ENCODE measurements around the gene HOXA4. TPM values are rescaled to one million over a fixed set of nuclear protein-coding genes. Genes with fewer than 3 reads are reported as not detected.

HOXA4 gene
- total RNA-seq, 2 experiments from 2014 or later = 0.17 to 0.53 TPM

GRCh38 chr7:27173511-27173955, 43.0 kb upstream of the HOXA4 start:
- peaks cover 3% of the 10 kb centered on the region for H3K36me3 Mint-ChIP-seq
- peaks cover 9% of the 10 kb centered on the region for H3K4me1 Mint-ChIP-seq
- DNase-seq = peak; percentile 50
- H3K27me3 Mint-ChIP-seq = peaks cover 66% of the 10 kb centered on the region
- H3K27ac Mint-ChIP-seq = no peak overlapping the region
- POLR2A ChIA-PET = interaction anchor here (0.9 kb wide), 1 partner anchor 14 kb away, joined by 3 read pairs; no protein-coding TSS in a partner anchor
- no peaks in the 10 kb centered on the region for H3K9me3 Mint-ChIP-seq
- no peak overlapping the region for H3K4me3 Mint-ChIP-seq
- ATAC-seq (ENCODE audit: low read depth) = peak; percentile 39

- Mint-ChIP-seq H3K27ac (no peak overlapping the region), H3K9me3 (no peaks in the 10 kb centered on the region), H3K27me3 (peaks cover 66% of the 10 kb centered on the region), H3K4me3 (peak overlapping the region; percentile 19), H3K4me1 (peaks cover 9% of the 10 kb centered on the region), H3K36me3 (peaks cover 3% of the 10 kb centered on the region)
- DNase-seq (no peak), ATAC-seq (ENCODE audit: low read depth) (no peak)
- POLR2A ChIA-PET = interaction anchor here (0.9 kb wide), 1 partner anchor 14 kb away, joined by 3 read pairs; no protein-coding TSS in a partner anchor
Measured at GRCh38 chr7:27172823-27173510, 42.4 kb upstream of the HOXA4 start.

GRCh38 chr7:27172315-27172774, 41.8 kb upstream of the HOXA4 start:
- DNase-seq (peak; percentile 31), ATAC-seq (ENCODE audit: low read depth) (no peak)
- H3K9me3 Mint-ChIP-seq = no peaks in the 10 kb centered on the region
- peaks cover 3% of the 10 kb centered on the region for H3K36me3 Mint-ChIP-seq
- H3K27ac Mint-ChIP-seq = peak overlapping the region; percentile 67
- peaks cover 66% of the 10 kb centered on the region for H3K27me3 Mint-ChIP-seq
- POLR2A ChIA-PET = no interaction called here
- H3K4me1 Mint-ChIP-seq = peaks cover 9% of the 10 kb centered on the region
- peak overlapping the region; percentile 50 for H3K4me3 Mint-ChIP-seq

GRCh38 chr7:27171637-27172314, 41.2 kb upstream of the HOXA4 start:
- no peak for ATAC-seq (ENCODE audit: low read depth)
- Mint-ChIP-seq H3K4me3 (peak overlapping the region; percentile 50), H3K27ac (peak overlapping the region; percentile 67), H3K9me3 (no peaks in the 10 kb centered on the region), H3K27me3 (peaks cover 69% of the 10 kb centered on the region), H3K36me3 (peaks cover 5% of the 10 kb centered on the region), H3K4me1 (peaks cover 12% of the 10 kb centered on the region)
- POLR2A ChIA-PET = no interaction called here
- peak; percentile 34 for DNase-seq

- no peak for DNase-seq
- POLR2A ChIA-PET = no interaction called here
- peaks cover 74% of the 10 kb centered on the region for H3K27me3 Mint-ChIP-seq
- H3K27ac Mint-ChIP-seq = peak overlapping the region; percentile 65
- H3K36me3 Mint-ChIP-seq = peaks cover 5% of the 10 kb centered on the region
- ATAC-seq (ENCODE audit: low read depth) = no peak
- no peak overlapping the region for H3K4me3 Mint-ChIP-seq
- H3K4me1 Mint-ChIP-seq = peaks cover 12% of the 10 kb centered on the region
- H3K9me3 Mint-ChIP-seq = no peaks in the 10 kb centered on the region
Measured at GRCh38 chr7:27171325-27171636, 40.7 kb upstream of the HOXA4 start.

- Mint-ChIP-seq H3K27me3 (peaks cover 77% of the 10 kb centered on the region), H3K27ac (no peak overlapping the region), H3K9me3 (no peaks in the 10 kb centered on the region), H3K4me1 (peaks cover 14% of the 10 kb centered on the region), H3K4me3 (no peak overlapping the region), H3K36me3 (peaks cover 5% of the 10 kb centered on the region)
- ATAC-seq (ENCODE audit: low read depth) = no peak
- POLR2A ChIA-PET = no interaction called here
- no peak for DNase-seq
Measured at GRCh38 chr7:27170426-27171324, 40.1 kb upstream of the HOXA4 start.

- POLR2A ChIA-PET = no interaction called here
- Mint-ChIP-seq H3K9me3 (no peaks in the 10 kb centered on the region), H3K27me3 (peaks cover 73% of the 10 kb centered on the region), H3K4me1 (peaks cover 14% of the 10 kb centered on the region), H3K36me3 (peaks cover 5% of the 10 kb centered on the region), H3K27ac (no peak overlapping the region), H3K4me3 (no peak overlapping the region)
- ATAC-seq (ENCODE audit: low read depth) = no peak
- DNase-seq = peak; percentile 33
Measured at GRCh38 chr7:27169658-27170425, 39.3 kb upstream of the HOXA4 start.

GRCh38 chr7:27168265-27168947, 37.8 kb upstream of the HOXA4 start:
- DNase-seq (peak; percentile 39), ATAC-seq (ENCODE audit: low read depth) (no peak)
- Mint-ChIP-seq H3K9me3 (no peaks in the 10 kb centered on the region), H3K36me3 (peaks cover 5% of the 10 kb centered on the region), H3K4me1 (peaks cover 14% of the 10 kb centered on the region), H3K4me3 (no peak overlapping the region), H3K27ac (peak overlapping the region; percentile 60), H3K27me3 (peaks cover 80% of the 10 kb centered on the region)
- POLR2A ChIA-PET = no interaction called here

GRCh38 chr7:27167916-27168264, 37.3 kb upstream of the HOXA4 start:
- Mint-ChIP-seq H3K27ac (no peak overlapping the region), H3K27me3 (peaks cover 86% of the 10 kb centered on the region), H3K36me3 (peaks cover 5% of the 10 kb centered on the region), H3K4me3 (no peak overlapping the region), H3K9me3 (no peaks in the 10 kb centered on the region), H3K4me1 (peaks cover 14% of the 10 kb centered on the region)
- ATAC-seq (ENCODE audit: low read depth) (no peak), DNase-seq (peak; percentile 9)
- POLR2A ChIA-PET = no interaction called here

- Mint-ChIP-seq H3K9me3 (no peaks in the 10 kb centered on the region), H3K4me3 (peak overlapping the region; percentile 25), H3K27me3 (peaks cover 88% of the 10 kb centered on the region), H3K36me3 (peaks cover 5% of the 10 kb centered on the region), H3K27ac (peak overlapping the region; percentile 76), H3K4me1 (peaks cover 9% of the 10 kb centered on the region)
- peak; percentile 43 for DNase-seq
- ATAC-seq (ENCODE audit: low read depth) = no peak
- POLR2A ChIA-PET = interaction anchor here (0.6 kb wide), 1 partner anchor 16 kb away, joined by 3 read pairs; no protein-coding TSS in a partner anchor
Measured at GRCh38 chr7:27166531-27167505, 36.3 kb upstream of the HOXA4 start.

- POLR2A ChIA-PET = interaction anchor here (0.6 kb wide), 1 partner anchor 15 kb away, joined by 3 read pairs; no protein-coding TSS in a partner anchor
- Mint-ChIP-seq H3K4me1 (peaks cover 7% of the 10 kb centered on the region), H3K27me3 (peaks cover 84% of the 10 kb centered on the region), H3K9me3 (no peaks in the 10 kb centered on the region), H3K36me3 (peaks cover 5% of the 10 kb centered on the region), H3K27ac (peak overlapping the region; percentile 83), H3K4me3 (peak overlapping the region; percentile 56)
- DNase-seq (no peak), ATAC-seq (ENCODE audit: low read depth) (no peak)
Measured at GRCh38 chr7:27165996-27166530, 35.5 kb upstream of the HOXA4 start.
